GM23338 (cell line): ENCODE data around the gene DEFB110.

Experiments used
- CREB1 ChIP-seq: fragments of 250-450 bp; sonication (Bioruptor Pico); IDR thresholded peaks from 2 replicates; pipeline ENCODE4 v1.5.0; 2020; ENCODE audit warnings: low read depth, mild to moderate bottlenecking, moderate library complexity
- EZH2 ChIP-seq: fragments of 200-600 bp; sonication (generic); IDR thresholded peaks from one replicate; pipeline ENCODE4 v1.8.0; 2017; ENCODE audit warnings: antibody characterized with exemption, mild to moderate bottlenecking, low read depth; ENCODE audit not compliant: unreplicated experiment
- POLR2AphosphoS5 ChIP-seq: IDR thresholded peaks from 2 replicates; pipeline ENCODE4 v1.6.1; 2016; ENCODE audit warnings: antibody characterized with exemption, low read depth
- STAT1 ChIP-seq: IDR thresholded peaks from one replicate; pipeline ENCODE4 v1.6.1; 2016; ENCODE audit warnings: antibody characterized with exemption; ENCODE audit not compliant: unreplicated experiment
- ZNF331 ChIP-seq: fragments of 250-450 bp; sonication (Bioruptor Pico); IDR thresholded peaks from 2 replicates; pipeline ENCODE4 v1.5.0; 2020; ENCODE audit warnings: low read depth, mild to moderate bottlenecking, moderate library complexity
- TF ChIP-seq, protein P1 (sequence below), 2 experiments: fragments of 200-600 bp in 1 of 2; sonication (generic) in 1 of 2; conservative IDR thresholded peaks; 2 replicates each; pipeline versions ENCODE4 v1.5.1 to v1.6.1; 2016 to 2017; ENCODE audit warnings: antibody characterized with exemption in 2 of 2, low read depth in 2 of 2, mild to moderate bottlenecking in 2 of 2, moderate library complexity in 1 of 2
- TF ChIP-seq, protein P2 (sequence below): IDR thresholded peaks from one replicate; pipeline ENCODE4 v1.6.1; 2018; ENCODE audit warnings: antibody characterized with exemption; ENCODE audit not compliant: unreplicated experiment

DNA sequence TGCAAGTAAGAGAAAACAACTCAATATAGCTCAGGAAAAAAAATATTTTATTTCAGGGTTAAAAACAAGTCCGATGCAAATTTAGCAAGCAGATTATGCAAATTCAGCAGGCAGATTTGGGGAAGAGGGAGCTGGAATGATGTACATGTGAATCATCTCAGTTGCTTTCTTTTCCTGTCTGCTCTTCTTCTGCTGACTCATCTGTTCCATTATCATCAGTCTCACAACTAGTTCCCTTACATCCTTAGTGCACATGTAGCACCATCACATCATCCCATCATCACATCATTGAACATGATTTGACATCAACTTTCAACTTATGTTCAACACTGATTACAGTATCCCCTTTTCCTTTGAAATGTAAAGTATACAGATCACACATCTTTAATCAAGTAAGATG, 40.9 kb downstream of the DEFB110 start:
- TF ChIP-seq, protein P1, sequence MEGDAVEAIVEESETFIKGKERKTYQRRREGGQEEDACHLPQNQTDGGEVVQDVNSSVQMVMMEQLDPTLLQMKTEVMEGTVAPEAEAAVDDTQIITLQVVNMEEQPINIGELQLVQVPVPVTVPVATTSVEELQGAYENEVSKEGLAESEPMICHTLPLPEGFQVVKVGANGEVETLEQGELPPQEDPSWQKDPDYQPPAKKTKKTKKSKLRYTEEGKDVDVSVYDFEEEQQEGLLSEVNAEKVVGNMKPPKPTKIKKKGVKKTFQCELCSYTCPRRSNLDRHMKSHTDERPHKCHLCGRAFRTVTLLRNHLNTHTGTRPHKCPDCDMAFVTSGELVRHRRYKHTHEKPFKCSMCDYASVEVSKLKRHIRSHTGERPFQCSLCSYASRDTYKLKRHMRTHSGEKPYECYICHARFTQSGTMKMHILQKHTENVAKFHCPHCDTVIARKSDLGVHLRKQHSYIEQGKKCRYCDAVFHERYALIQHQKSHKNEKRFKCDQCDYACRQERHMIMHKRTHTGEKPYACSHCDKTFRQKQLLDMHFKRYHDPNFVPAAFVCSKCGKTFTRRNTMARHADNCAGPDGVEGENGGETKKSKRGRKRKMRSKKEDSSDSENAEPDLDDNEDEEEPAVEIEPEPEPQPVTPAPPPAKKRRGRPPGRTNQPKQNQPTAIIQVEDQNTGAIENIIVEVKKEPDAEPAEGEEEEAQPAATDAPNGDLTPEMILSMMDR (conservative IDR thresholded peaks at IDR 0.05; ENCODE audit: low read depth in 2 of 2) = no peak
- TF ChIP-seq ZNF331 (CRISPR knock-in tag) = no peak
- no peak for TF ChIP-seq CREB1 (CRISPR knock-in tag)
- TF ChIP-seq, protein P2, sequence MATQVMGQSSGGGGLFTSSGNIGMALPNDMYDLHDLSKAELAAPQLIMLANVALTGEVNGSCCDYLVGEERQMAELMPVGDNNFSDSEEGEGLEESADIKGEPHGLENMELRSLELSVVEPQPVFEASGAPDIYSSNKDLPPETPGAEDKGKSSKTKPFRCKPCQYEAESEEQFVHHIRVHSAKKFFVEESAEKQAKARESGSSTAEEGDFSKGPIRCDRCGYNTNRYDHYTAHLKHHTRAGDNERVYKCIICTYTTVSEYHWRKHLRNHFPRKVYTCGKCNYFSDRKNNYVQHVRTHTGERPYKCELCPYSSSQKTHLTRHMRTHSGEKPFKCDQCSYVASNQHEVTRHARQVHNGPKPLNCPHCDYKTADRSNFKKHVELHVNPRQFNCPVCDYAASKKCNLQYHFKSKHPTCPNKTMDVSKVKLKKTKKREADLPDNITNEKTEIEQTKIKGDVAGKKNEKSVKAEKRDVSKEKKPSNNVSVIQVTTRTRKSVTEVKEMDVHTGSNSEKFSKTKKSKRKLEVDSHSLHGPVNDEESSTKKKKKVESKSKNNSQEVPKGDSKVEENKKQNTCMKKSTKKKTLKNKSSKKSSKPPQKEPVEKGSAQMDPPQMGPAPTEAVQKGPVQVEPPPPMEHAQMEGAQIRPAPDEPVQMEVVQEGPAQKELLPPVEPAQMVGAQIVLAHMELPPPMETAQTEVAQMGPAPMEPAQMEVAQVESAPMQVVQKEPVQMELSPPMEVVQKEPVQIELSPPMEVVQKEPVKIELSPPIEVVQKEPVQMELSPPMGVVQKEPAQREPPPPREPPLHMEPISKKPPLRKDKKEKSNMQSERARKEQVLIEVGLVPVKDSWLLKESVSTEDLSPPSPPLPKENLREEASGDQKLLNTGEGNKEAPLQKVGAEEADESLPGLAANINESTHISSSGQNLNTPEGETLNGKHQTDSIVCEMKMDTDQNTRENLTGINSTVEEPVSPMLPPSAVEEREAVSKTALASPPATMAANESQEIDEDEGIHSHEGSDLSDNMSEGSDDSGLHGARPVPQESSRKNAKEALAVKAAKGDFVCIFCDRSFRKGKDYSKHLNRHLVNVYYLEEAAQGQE = no peak
- TF ChIP-seq STAT1 = no peak
- no peak for TF ChIP-seq EZH2
- TF ChIP-seq POLR2AphosphoS5 = no peak
